Endothelial cell of umbilical vein (primary cell): ENCODE data around the gene PDE4B.

Source experiments
- CTCF ChIP-seq, 2 donors: IDR thresholded peaks; 1 replicate in 1 of 2; 2 replicates in 1 of 2; pipeline ENCODE4 v1.5.1; 2011; ENCODE audit warnings: low read length in 2 of 2, mild to moderate bottlenecking in 2 of 2, moderate library complexity in 2 of 2, control low read depth in 1 of 2, inconsistent platforms in 1 of 2, low read depth in 1 of 2; ENCODE audit not compliant: insufficient read depth in 1 of 2; ENCODE audit errors: extremely low read depth in 1 of 2
- EZH2 ChIP-seq: IDR thresholded peaks from 2 replicates; pipeline ENCODE4 v1.6.1; 2012; ENCODE audit warnings: borderline replicate concordance, low read depth, mild to moderate bottlenecking, moderate library complexity, low read length, inconsistent platforms; ENCODE audit not compliant: severe bottlenecking

- TF ChIP-seq CTCF (IDR thresholded peaks at IDR 0.05; ENCODE audit: extremely low read depth in 1 of 2, insufficient read depth in 1 of 2, low read depth in 1 of 2, low read length in 2 of 2) (no peak), EZH2 (no peak)
Observed at GRCh38 chr1:65965112-65965996, 172.7 kb downstream of the PDE4B start.
